Type B pancreatic cell (in vitro differentiated cells): ENCODE measurements around the gene ZNF609. TPM values are rescaled to one million over a fixed set of nuclear protein-coding genes. Genes with fewer than 3 reads are reported as not detected.
A peak's percentile ranks its signal among the peaks of the same experiment; 100 is the strongest.
"Not testable (repeated sequence)": the region's sequence is repeated elsewhere in the genome, so short reads cannot be mapped to it uniquely, and the experiment has no call there.

Experiments
- DNase-seq: peaks from one replicate; pipeline ENCODE4 v3.0.0; 2021; ENCODE audit warnings: mixed read lengths; ENCODE audit not compliant: unreplicated experiment; ENCODE audit errors: extremely low spot score
- H3K27ac Mint-ChIP-seq: 2 replicates; pipeline ENCODE4 v1.8.0; 2021; ENCODE audit warnings: mild to moderate bottlenecking, mixed read lengths
- H3K27me3 Mint-ChIP-seq: 2 replicates; pipeline ENCODE4 v1.8.0; 2021; ENCODE audit warnings: mixed read lengths
- H3K36me3 Mint-ChIP-seq: 2 replicates; pipeline ENCODE4 v1.8.0; 2021; ENCODE audit warnings: mixed read lengths
- H3K4me1 Mint-ChIP-seq: one replicate; pipeline ENCODE4 v1.8.0; 2021; ENCODE audit warnings: mixed read lengths; ENCODE audit not compliant: unreplicated experiment
- H3K4me3 Mint-ChIP-seq: 2 replicates; pipeline ENCODE4 v1.8.0; 2021; ENCODE audit warnings: mild to moderate bottlenecking, mixed read lengths
- H3K9me3 Mint-ChIP-seq: 2 replicates; pipeline ENCODE4 v1.8.0; 2021; ENCODE audit warnings: mixed read lengths
- total RNA-seq: library from RNA; stranded (reverse); gene quantifications from 2 replicates; pipeline ENCODE4 v1.2.1, GENCODE V29; 2021; ENCODE audit warnings: low replicate concordance
- TF ChIP-seq, protein P1 (sequence below): fragments of 200-600 bp; sonication (generic); conservative IDR thresholded peaks from 2 replicates; pipeline ENCODE4 v1.5.0; 2021; ENCODE audit warnings: antibody characterized with exemption, mild to moderate bottlenecking

The ZNF609 gene
- total RNA-seq, 1 donor from 2014 or later: 53.1 TPM

DNA sequence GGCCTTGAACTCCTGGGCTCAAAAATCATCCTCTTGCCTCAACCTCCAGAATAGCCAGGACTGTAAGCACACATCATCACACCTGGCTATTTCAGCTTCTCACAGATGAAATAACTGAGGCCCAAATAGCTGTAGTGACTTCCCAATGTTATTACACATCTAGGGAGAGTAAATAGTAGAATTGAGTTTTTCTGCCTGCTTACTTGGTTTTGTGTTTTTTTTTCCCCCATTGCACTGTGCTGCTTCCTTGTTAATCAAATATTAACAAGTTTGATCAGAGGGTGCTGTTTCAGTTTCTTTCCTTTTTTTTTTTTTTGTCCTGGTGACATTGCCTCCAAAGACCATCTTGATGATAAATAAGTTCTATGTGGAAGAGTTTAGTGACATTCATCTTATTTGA is 23.4 kb downstream of the ZNF609 start:
- Mint-ChIP-seq H3K36me3 (peaks cover 21% of the 10 kb centered on the region), H3K9me3 (no peaks in the 10 kb centered on the region)

DNA sequence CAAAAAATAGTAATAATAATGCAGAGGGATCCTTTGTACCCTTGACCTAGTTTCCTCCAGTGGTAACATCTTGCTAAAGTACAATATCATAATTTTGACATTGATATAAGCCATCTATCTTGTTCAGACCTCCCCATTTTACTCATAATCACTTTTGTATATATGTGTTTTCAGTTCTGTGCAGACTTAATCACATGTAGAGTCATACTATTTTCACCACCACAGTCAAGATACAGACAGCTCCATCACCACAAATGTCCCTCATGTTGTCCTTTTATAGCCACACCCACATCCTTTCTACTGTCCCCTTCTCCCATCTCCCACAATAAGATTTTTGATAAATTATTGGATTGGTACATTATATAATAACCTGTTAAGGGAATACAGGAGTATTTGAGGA is 25.4 kb downstream of the ZNF609 start:
- TF ChIP-seq, protein P1, sequence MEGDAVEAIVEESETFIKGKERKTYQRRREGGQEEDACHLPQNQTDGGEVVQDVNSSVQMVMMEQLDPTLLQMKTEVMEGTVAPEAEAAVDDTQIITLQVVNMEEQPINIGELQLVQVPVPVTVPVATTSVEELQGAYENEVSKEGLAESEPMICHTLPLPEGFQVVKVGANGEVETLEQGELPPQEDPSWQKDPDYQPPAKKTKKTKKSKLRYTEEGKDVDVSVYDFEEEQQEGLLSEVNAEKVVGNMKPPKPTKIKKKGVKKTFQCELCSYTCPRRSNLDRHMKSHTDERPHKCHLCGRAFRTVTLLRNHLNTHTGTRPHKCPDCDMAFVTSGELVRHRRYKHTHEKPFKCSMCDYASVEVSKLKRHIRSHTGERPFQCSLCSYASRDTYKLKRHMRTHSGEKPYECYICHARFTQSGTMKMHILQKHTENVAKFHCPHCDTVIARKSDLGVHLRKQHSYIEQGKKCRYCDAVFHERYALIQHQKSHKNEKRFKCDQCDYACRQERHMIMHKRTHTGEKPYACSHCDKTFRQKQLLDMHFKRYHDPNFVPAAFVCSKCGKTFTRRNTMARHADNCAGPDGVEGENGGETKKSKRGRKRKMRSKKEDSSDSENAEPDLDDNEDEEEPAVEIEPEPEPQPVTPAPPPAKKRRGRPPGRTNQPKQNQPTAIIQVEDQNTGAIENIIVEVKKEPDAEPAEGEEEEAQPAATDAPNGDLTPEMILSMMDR: no peak
- H3K4me1 Mint-ChIP-seq: peaks cover 3% of the 10 kb centered on the region
- no peaks in the 10 kb centered on the region for H3K9me3 Mint-ChIP-seq
- H3K4me3 Mint-ChIP-seq: no peak overlapping the region
- peaks cover 19% of the 10 kb centered on the region for H3K36me3 Mint-ChIP-seq
- no peak for DNase-seq
- no peaks in the 10 kb centered on the region for H3K27me3 Mint-ChIP-seq
- no peak overlapping the region for H3K27ac Mint-ChIP-seq

More for the DNA sequence above, 23.4 kb downstream of the ZNF609 start:
- no peak for DNase-seq
- peaks cover 7% of the 10 kb centered on the region for H3K4me1 Mint-ChIP-seq
- TF ChIP-seq, protein P1: no peak
- H3K27me3 Mint-ChIP-seq: no peaks in the 10 kb centered on the region
- H3K27ac Mint-ChIP-seq: no peak overlapping the region
- H3K4me3 Mint-ChIP-seq: no peak overlapping the region

- peaks cover 9% of the 10 kb centered on the region for H3K4me1 Mint-ChIP-seq
- H3K27ac Mint-ChIP-seq: no peak overlapping the region
- peaks cover 10% of the 10 kb centered on the region for H3K36me3 Mint-ChIP-seq
- TF ChIP-seq, protein P1: no peak
- no peak overlapping the region for H3K4me3 Mint-ChIP-seq
- H3K9me3 Mint-ChIP-seq: no peaks in the 10 kb centered on the region
- DNase-seq: no peak
- no peaks in the 10 kb centered on the region for H3K27me3 Mint-ChIP-seq
Measured at GRCh38 chr15:64490598-64491259, 30.4 kb downstream of the ZNF609 start.

GRCh38 chr15:64493641-64494040 is 33.3 kb downstream of the ZNF609 start:
- Mint-ChIP-seq H3K4me3 (no peak overlapping the region), H3K36me3 (peaks cover 14% of the 10 kb centered on the region), H3K27me3 (no peaks in the 10 kb centered on the region), H3K27ac (peak overlapping the region; percentile 44), H3K4me1 (peaks cover 9% of the 10 kb centered on the region), H3K9me3 (no peaks in the 10 kb centered on the region)
- TF ChIP-seq, protein P1: no peak
- no peak for DNase-seq

GRCh38 chr15:64495968-64496367 is 35.6 kb downstream of the ZNF609 start:
- H3K4me1 Mint-ChIP-seq: peaks cover 13% of the 10 kb centered on the region
- not testable (repeated sequence) for H3K27ac Mint-ChIP-seq, H3K9me3 Mint-ChIP-seq, H3K4me3 Mint-ChIP-seq, H3K27me3 Mint-ChIP-seq, DNase-seq
- peaks cover 31% of the 10 kb centered on the region for H3K36me3 Mint-ChIP-seq

DNA sequence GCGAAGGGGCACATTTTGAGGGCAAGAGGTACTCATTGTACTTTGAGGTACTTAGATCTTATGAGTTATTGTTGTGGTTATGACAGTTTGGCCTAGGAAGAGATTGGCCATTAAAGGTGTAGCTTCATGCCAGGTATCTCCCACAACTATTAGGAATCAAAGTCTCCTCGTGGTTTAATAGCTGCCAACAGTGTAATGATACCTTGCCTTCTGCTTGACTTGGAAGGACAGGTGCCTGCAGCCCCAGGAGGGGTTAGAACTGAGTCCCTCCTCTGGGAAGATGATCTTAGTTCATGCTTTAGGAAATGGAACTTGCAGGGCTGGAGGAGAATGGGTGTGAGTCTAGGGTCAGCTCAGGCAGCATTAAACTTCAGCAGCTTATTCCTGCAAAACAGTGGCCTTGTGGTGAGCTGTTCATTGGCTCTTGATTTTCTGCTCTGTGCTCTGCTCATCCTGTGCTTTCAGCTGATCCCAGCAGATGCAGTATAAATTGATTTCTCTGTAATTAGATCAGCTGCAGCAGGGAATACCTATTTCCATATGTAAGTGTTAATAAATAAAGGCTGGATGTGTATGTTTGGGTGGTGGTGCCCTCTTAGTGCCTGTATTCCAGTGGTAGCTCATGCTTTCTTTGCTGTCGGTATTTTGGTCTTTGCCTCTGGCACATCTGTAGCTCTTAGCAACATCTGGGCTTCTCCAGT is 40.5 kb downstream of the ZNF609 start:
- no peak for DNase-seq
- Mint-ChIP-seq H3K27me3 (no peaks in the 10 kb centered on the region), H3K36me3 (peaks cover 31% of the 10 kb centered on the region), H3K4me1 (peaks cover 31% of the 10 kb centered on the region), H3K27ac (peak overlapping the region; percentile 45), H3K9me3 (no peaks in the 10 kb centered on the region), H3K4me3 (no peak overlapping the region)
- TF ChIP-seq, protein P1: no peak
